ENCODE results near the gene SLC9B1.

Gene SLC9B1

GRCh38 chr4:103052145-103052544, 32.6 kb upstream of the SLC9B1 start:
- no peak for TF ChIP-seq ZNF792 (tag by site-specific recombination; IDR thresholded peaks at IDR 0.05)
- TF ChIP-seq ZNF48 (tag by site-specific recombination; IDR thresholded peaks at IDR 0.05) = no peak
- TF ChIP-seq ZNF521 (tag by site-specific recombination; IDR thresholded peaks at IDR 0.05) = no peak
- no peak for TF ChIP-seq PRDM6 (tag by site-specific recombination; IDR thresholded peaks at IDR 0.05)
- TF ChIP-seq ZNF518A (tag by site-specific recombination; conservative IDR thresholded peaks at IDR 0.05; ENCODE audit: low read depth) = no peak
- no peak for TF ChIP-seq ZNF529 (tag by site-specific recombination; IDR thresholded peaks at IDR 0.05; ENCODE audit: insufficient replicate concordance)
- no peak for TF ChIP-seq ZNF16 (tag by site-specific recombination; IDR thresholded peaks at IDR 0.05; ENCODE audit: low read depth)
- no peak for TF ChIP-seq ZNF514 (tag by site-specific recombination; IDR thresholded peaks at IDR 0.05)
- TF ChIP-seq ZNF341 (tag by site-specific recombination; IDR thresholded peaks at IDR 0.05; ENCODE audit: low read depth) = no peak
- no peak for TF ChIP-seq ZBTB44 (tag by site-specific recombination; IDR thresholded peaks at IDR 0.05)
- no peak for TF ChIP-seq ZNF501 (tag by site-specific recombination; IDR thresholded peaks at IDR 0.05)
- no peak for TF ChIP-seq ZNF610 (tag by site-specific recombination; IDR thresholded peaks at IDR 0.05; ENCODE audit: borderline replicate concordance)
- no peak for TF ChIP-seq ZNF148 (tag by site-specific recombination; IDR thresholded peaks at IDR 0.05; ENCODE audit: borderline replicate concordance)
- TF ChIP-seq ZEB2 (tag by site-specific recombination; IDR thresholded peaks at IDR 0.05) = no peak
- no peak for TF ChIP-seq ZNF311 (tag by site-specific recombination; IDR thresholded peaks at IDR 0.05; ENCODE audit: borderline replicate concordance)
- H3K4me1 ChIP-seq (ENCODE audit: control insufficient read depth, insufficient read depth, low read length) = no peaks in the 10 kb centered on the region
- H3K4me3 ChIP-seq (ENCODE audit: low read depth, low read length) = no peak overlapping the region
- no peaks in the 10 kb centered on the region for H3K9me3 ChIP-seq (ENCODE audit: control insufficient read depth, insufficient read depth, low read depth, low read length)
- CTCF ChIA-PET = interaction anchor here (0.8 kb wide), 1 partner anchor 48 kb away, joined by 10 read pairs; no protein-coding TSS in a partner anchor
- POLR2A ChIA-PET = interaction anchor here (0.7 kb wide), 1 partner anchor 614 kb away, joined by 3 read pairs; no protein-coding TSS in a partner anchor
- H3K27ac ChIP-seq (ENCODE audit: extremely low read depth, low read depth, low read length) = no peak overlapping the region
- peaks cover 0 to 26% of the 10 kb centered on the region in 2 experiments; a peak in 1 of 3 replicates for H3K36me3 ChIP-seq (ENCODE audit: control insufficient read depth in 2 of 2, insufficient read depth in 1 of 2, low read length in 2 of 2)

All from HEK293 (cell line).